ENCODE measurements around the gene LYPD6.

GRCh38 chr2:149410701-149411484, 80.5 kb downstream of the LYPD6 start:
- TF ChIP-seq POLR2A (IDR thresholded peaks at IDR 0.05; ENCODE audit: extremely low read depth, insufficient read length), result no peak
- no peak for TF ChIP-seq MAX (IDR thresholded peaks at IDR 0.05; ENCODE audit: low read depth, low read length)
- TF ChIP-seq, protein P1, sequence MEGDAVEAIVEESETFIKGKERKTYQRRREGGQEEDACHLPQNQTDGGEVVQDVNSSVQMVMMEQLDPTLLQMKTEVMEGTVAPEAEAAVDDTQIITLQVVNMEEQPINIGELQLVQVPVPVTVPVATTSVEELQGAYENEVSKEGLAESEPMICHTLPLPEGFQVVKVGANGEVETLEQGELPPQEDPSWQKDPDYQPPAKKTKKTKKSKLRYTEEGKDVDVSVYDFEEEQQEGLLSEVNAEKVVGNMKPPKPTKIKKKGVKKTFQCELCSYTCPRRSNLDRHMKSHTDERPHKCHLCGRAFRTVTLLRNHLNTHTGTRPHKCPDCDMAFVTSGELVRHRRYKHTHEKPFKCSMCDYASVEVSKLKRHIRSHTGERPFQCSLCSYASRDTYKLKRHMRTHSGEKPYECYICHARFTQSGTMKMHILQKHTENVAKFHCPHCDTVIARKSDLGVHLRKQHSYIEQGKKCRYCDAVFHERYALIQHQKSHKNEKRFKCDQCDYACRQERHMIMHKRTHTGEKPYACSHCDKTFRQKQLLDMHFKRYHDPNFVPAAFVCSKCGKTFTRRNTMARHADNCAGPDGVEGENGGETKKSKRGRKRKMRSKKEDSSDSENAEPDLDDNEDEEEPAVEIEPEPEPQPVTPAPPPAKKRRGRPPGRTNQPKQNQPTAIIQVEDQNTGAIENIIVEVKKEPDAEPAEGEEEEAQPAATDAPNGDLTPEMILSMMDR (IDR thresholded peaks at IDR 0.05; ENCODE audit: low read depth, low read length), result no peak

Data from NB4 (cell line).